Adrenal gland (tissue), 5 donors: ENCODE measurements around the gene PDLIM5.

Source experiments
- CTCF ChIP-seq, 6 experiments: fragments of 450-650 bp in 4 of 6; fragments of 200-600 bp in 2 of 6; sonication (generic) in 1 of 6; IDR thresholded peaks; 1 replicate in 5 of 6; 2 replicates in 1 of 6; pipeline versions ENCODE4 v1.5.1 to v1.8.0; 2016 to 2021; ENCODE audit warnings: antibody characterized with exemption in 6 of 6, mild to moderate bottlenecking in 2 of 6, moderate library complexity in 1 of 6
- POLR2A ChIP-seq, 2 donors: fragments of 450-650 bp; IDR thresholded peaks; one replicate each; pipeline ENCODE4 v1.6.1; 2017; ENCODE audit warnings: antibody characterized with exemption in 2 of 2, mild to moderate bottlenecking in 2 of 2, moderate library complexity in 1 of 2
- donor health status: DM: no; HTN: no; CAD: no.

GRCh38 chr4:94506822-94507221 is 55.1 kb downstream of the PDLIM5 start:
- no peak for TF ChIP-seq CTCF (IDR thresholded peaks at IDR 0.05)
- TF ChIP-seq POLR2A (IDR thresholded peaks at IDR 0.05) = no peak
